Pancreas (tissue), 10 donors: ENCODE data around the gene CYB5R4. TPM values are rescaled to one million over a fixed set of nuclear protein-coding genes. Genes with fewer than 3 reads are reported as not detected.

Experiments
- ATAC-seq, 4 donors: fragments of 200-7000 bp; cut with Tn5 transposase; one replicate each; pipeline versions ENCODE4 v1.8.0 to v1.9.1; 2020; ENCODE audit warnings: mild to moderate bottlenecking in 4 of 4, moderate library complexity in 4 of 4
- DNase-seq, 6 donors: peaks; one replicate each; pipeline ENCODE4 v3.0.0-alpha.2; 2020
- FAIRE-seq: peaks from 2 replicates; lab custom pipeline; 2012; peaks lifted over from hg19 to GRCh38; lab: Jason Lieb, UNC
- H3K27ac ChIP-seq, 4 donors: fragments of 200-600 bp; sonication (generic); 1 replicate in 3 of 4; 2 replicates in 1 of 4; pipeline versions ENCODE4 v1.5.0 to v1.8.0; 2020
- H3K27me3 ChIP-seq, 4 donors: fragments of 200-600 bp; one replicate each; pipeline ENCODE4 v1.8.0; 2021
- H3K36me3 ChIP-seq, 3 donors: fragments of 200-600 bp; sonication (generic) in 1 of 3; one replicate each; pipeline versions ENCODE4 v1.5.0 to v1.8.0; 2020 to 2021
- H3K4me1 ChIP-seq, 3 donors: fragments of 200-600 bp; one replicate each; pipeline ENCODE4 v1.8.0; 2021
- H3K4me3 ChIP-seq, 4 donors: fragments of 200-600 bp; sonication (generic) in 2 of 4; one replicate each; pipeline versions ENCODE4 v1.5.0 to v1.8.0; 2020 to 2021
- H3K9me3 ChIP-seq, 4 donors: fragments of 200-600 bp; one replicate each; pipeline ENCODE4 v1.8.0; 2021
- WGBS, 2 donors: extraction: QIAGEN DNeasy Blood & Tissue Kit; methylation state at CpG; one replicate each; pipeline ENCODE4 v1.1.7; 2013; 5-methylcytosine and 5-hydroxymethylcytosine counted together
- intact Hi-C, 3 donors: fragments of 100-400 bp; cut with DNase I; formaldehyde crosslinking; loops; one replicate each; pipeline versions ENCODE4 v1.11.1 to v1.14.2; 2022
- polyA plus RNA-seq, 2 donors: library from polyadenylated mRNA; stranded (reverse); fragments of 200-250 nt; gene quantifications; one replicate each; pipeline ENCODE4 v1.2.3, GENCODE V29; 2013
- total RNA-seq, 6 donors: library from RNA; stranded (reverse); fragmentation: NEBNext Ultra II Directional in 4 of 6; extraction: Animal tissue kit (Norgen Biotek cat#: 25700) in 4 of 6; gene quantifications; one replicate each; pipeline versions ENCODE4 v1.2.1 to v1.2.4, GENCODE V29; 2021 to 2023
- TF ChIP-seq, protein P1 (sequence below), 4 donors: fragments of 200-600 bp; sonication (generic) in 3 of 4; IDR thresholded peaks; one replicate each; pipeline versions ENCODE4 v1.5.0 to v1.8.0; 2021; ENCODE audit warnings: antibody characterized with exemption in 4 of 4
- donor health status: healthy with polysubstance abuse.
- donor health status: DM: no; HTN: no; CAD: no; lungs with moderate emphysema.
- donor health status: DM: no; HTN: no; CAD: no.
- donor health status: control.
- donor health status: control.
- donor health status: Bipolar disorder and iron deficiency.
- donor health status: DM: yes; HTN: yes; CAD: no.
- donor health status: DM: no; HTN: no; CAD: no.
- donor health status: DM: no; HTN: no; CAD: no.
- donor health status: DM: yes; HTN: yes; CAD: no.

Gene CYB5R4
- total and polyA plus RNA-seq, 8 donors, result 1.1 to 10.1 (median 5.4) TPM

DNA sequence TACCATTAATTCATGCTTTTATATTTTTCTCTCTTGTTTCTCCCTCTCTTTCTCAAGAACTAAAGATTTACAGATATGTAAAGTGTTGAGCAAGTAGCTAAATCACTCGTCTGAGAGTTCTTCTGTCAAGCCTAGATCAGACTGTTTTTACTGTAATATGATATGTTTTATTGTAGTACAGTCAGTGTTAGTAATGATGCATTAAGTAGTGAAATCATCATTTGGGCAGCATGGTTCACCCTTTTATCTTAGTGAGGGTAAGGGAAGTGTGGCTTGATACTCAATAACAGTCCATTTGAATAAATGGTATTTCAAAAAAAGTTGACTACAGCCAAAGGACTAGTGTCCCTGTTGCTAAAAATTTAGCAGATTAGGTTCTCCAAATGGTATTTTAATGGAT is 9.2 kb downstream of the CYB5R4 start:
- no peak for DNase-seq
- TF ChIP-seq, protein P1, sequence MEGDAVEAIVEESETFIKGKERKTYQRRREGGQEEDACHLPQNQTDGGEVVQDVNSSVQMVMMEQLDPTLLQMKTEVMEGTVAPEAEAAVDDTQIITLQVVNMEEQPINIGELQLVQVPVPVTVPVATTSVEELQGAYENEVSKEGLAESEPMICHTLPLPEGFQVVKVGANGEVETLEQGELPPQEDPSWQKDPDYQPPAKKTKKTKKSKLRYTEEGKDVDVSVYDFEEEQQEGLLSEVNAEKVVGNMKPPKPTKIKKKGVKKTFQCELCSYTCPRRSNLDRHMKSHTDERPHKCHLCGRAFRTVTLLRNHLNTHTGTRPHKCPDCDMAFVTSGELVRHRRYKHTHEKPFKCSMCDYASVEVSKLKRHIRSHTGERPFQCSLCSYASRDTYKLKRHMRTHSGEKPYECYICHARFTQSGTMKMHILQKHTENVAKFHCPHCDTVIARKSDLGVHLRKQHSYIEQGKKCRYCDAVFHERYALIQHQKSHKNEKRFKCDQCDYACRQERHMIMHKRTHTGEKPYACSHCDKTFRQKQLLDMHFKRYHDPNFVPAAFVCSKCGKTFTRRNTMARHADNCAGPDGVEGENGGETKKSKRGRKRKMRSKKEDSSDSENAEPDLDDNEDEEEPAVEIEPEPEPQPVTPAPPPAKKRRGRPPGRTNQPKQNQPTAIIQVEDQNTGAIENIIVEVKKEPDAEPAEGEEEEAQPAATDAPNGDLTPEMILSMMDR (IDR thresholded peaks at IDR 0.05), result no peak
- Histone ChIP-seq H3K27ac (no peak overlapping the region), H3K9me3 (no peaks in the 10 kb centered on the region), H3K36me3 (peaks cover 0 to 8% (median 0%) of the 10 kb centered on the region in 3 donors), H3K4me1 (no peaks in the 10 kb centered on the region), H3K27me3 (no peaks in the 10 kb centered on the region), H3K4me3 (no peak overlapping the region)
- intact Hi-C loops, result no loop called here
- WGBS, 2 donors, result 41 to 55% methylated on average over 1 of the region's 1 CpG
- no peak for ATAC-seq
- FAIRE-seq, result no peak

DNA sequence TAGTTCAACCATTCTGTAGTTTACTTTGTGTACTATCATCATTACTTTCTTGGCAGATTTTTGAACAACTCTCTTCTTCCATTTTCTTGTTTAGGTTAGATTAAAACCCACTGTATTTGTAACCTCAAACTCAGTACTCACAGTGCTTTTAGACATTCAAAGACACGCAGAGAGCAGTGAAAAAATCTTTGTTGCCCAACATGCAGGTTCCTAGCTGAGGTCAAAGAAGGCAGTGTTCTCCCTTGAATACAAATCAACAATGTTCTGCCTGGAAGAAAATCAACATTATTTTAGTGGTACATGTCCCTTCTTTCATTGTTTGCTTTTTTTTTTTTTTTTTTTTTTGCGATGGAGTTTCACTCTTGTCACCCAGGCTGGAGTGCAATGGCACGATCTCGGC is 11.2 kb downstream of the CYB5R4 start:
- H3K4me1 ChIP-seq, result no peaks in the 10 kb centered on the region
- DNase-seq, result no peak
- H3K27ac ChIP-seq, result no peak overlapping the region
- no peaks in the 10 kb centered on the region for H3K9me3 ChIP-seq
- no peaks in the 10 kb centered on the region for H3K27me3 ChIP-seq
- H3K4me3 ChIP-seq, result no peak overlapping the region
- ATAC-seq, result no peak
- no peak for FAIRE-seq
- intact Hi-C loops, result no loop called here
- H3K36me3 ChIP-seq, result peaks cover 0 to 8% (median 0%) of the 10 kb centered on the region in 3 donors
- 94% methylated on average over 4 of the region's 4 CpGs for WGBS, 2 donors
- TF ChIP-seq, protein P1 (IDR thresholded peaks at IDR 0.05), result no peak

DNA sequence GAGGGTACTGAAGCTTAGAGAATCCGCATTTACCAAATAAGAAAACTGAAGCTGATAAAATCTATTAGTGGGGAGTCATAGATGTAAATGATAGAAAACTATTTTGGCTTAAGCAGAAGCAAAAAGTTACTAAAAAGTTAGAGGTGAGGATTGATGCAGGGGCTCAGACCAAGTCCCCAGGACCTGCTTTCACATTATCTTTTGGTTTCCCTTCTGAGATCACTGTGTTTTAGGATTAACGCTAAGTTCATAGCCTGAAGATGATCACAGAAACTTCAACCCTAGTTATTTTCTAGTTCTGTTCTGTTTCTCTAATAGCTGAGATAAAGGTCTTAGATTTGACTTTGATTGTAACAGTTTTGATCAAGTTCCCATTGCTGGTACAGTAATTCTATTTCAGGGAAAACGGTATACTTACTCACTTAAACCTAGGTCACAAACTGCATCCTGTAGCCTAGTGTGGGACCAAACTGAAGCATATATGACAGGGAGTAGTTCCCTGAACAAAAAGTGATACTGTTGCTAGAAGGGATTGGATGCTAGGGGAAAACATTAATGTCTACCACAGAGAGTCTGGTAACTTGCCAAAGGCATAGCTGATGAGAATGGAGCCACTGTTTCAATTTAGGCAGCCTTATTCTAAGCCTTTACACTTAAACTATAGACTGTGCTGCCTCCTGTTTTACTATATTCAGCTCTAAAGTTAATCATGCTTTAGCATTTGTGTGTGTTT is 13.1 kb downstream of the CYB5R4 start:
- intact Hi-C loops, result no loop called here
- TF ChIP-seq, protein P1 (IDR thresholded peaks at IDR 0.05), result no peak
- H3K4me1 ChIP-seq, result no peaks in the 10 kb centered on the region
- no peak overlapping the region for H3K4me3 ChIP-seq
- no peak for FAIRE-seq
- H3K9me3 ChIP-seq, result no peaks in the 10 kb centered on the region
- DNase-seq, result no peak
- ATAC-seq, result no peak
- WGBS, 2 donors, result 92 to 95% methylated on average over 3 of the region's 3 CpGs
- no peaks in the 10 kb centered on the region for H3K27me3 ChIP-seq
- peaks cover 0 to 8% (median 0%) of the 10 kb centered on the region in 3 donors for H3K36me3 ChIP-seq
- H3K27ac ChIP-seq, result no peak overlapping the region

GRCh38 chr6:83873869-83874268 is 14.4 kb downstream of the CYB5R4 start:
- intact Hi-C loops, result no loop called here
- no peaks in the 10 kb centered on the region for H3K27me3 ChIP-seq
- DNase-seq (no peak), ATAC-seq (no peak), FAIRE-seq (no peak)
- no peak overlapping the region for H3K4me3 ChIP-seq
- no peak overlapping the region for H3K27ac ChIP-seq
- H3K36me3 ChIP-seq, result peaks cover 0 to 8% (median 0%) of the 10 kb centered on the region in 3 donors
- H3K4me1 ChIP-seq, result no peaks in the 10 kb centered on the region
- no peaks in the 10 kb centered on the region for H3K9me3 ChIP-seq
- TF ChIP-seq, protein P1 (IDR thresholded peaks at IDR 0.05), result no peak

DNA sequence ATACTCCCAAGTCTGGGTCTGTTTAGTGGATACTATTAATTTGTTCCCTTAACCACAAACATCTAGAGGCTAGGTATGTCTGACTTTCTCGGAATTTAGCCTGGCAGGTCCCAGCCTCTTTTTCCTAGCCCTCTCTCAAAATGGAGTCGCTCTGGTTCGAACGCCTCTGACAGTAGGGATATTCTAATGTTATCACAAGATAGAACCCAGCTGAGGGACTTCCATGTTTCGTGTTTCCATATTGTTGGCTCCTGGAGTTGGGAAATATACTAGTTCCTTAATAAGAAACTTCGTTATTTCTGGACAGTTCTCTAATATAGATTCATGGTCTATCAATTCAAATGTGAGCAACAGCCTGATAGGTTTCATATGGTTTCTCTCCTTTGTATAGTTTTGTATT is 16.4 kb downstream of the CYB5R4 start:
- intact Hi-C loops, result no loop called here
- FAIRE-seq (no peak), ATAC-seq (no peak), DNase-seq (no peak)
- H3K4me3 ChIP-seq, result no peak overlapping the region
- no peaks in the 10 kb centered on the region for H3K27me3 ChIP-seq
- no peak overlapping the region for H3K27ac ChIP-seq
- H3K9me3 ChIP-seq, result no peaks in the 10 kb centered on the region
- H3K36me3 ChIP-seq, result no peaks in the 10 kb centered on the region
- WGBS, 2 donors, result 91 to 94% methylated on average over 6 of the region's 6 CpGs
- no peaks in the 10 kb centered on the region for H3K4me1 ChIP-seq
- TF ChIP-seq, protein P1 (IDR thresholded peaks at IDR 0.05), result no peak
